RWPE1 (cell line): ENCODE measurements around the gene PCCA.

Source experiments
- CTCF ChIA-PET: fragments of 350-600 bp; sonication (Branson Sonifier 250); formaldehyde crosslinking; extraction: SDS; loops from one replicate; lab custom pipeline; 2021; lab: Yijun Ruan, JAX
- POLR2A ChIA-PET: fragments of 400-600 bp; formaldehyde crosslinking; extraction: SDS; loops from one replicate; lab custom pipeline; 2020; ENCODE audit warnings: antibody characterized with exemption; ENCODE audit not compliant: low non-redundant PET; lab: Yijun Ruan, JAX
- DNase-seq: peaks from one replicate; pipeline ENCODE4 v3.0.0; 2012; ENCODE audit warnings: low spot score
- H3K27ac ChIP-seq: fragments of 450-650 bp; 2 replicates; pipeline ENCODE4 v1.5.1; 2017
- TF ChIP-seq, protein P1 (sequence below): fragments of 450-650 bp; conservative IDR thresholded peaks from 2 replicates; pipeline ENCODE4 v1.5.1; 2017; ENCODE audit warnings: low read depth, mild to moderate bottlenecking

The PCCA gene

DNA sequence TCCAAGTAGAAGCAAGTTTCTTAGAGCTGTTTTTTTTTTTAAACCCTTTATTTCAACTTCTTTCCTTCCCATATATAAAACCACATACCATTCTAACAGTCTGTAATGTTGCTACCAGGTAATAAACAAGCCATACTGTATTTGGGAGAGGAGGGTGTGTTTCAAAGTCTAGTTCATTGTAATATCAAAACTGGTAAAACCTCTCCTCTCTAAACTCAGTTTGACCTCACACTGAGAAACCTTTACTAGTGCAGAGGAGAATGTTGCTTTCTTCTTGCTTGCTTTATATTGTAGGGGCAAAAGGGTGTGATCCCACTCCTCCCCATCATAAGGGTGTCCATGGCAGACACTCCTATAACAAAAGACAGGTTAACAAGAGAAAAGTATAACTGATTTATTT is 344.6 kb downstream of the PCCA start:
- no peak for DNase-seq
- H3K27ac ChIP-seq, result no peak overlapping the region
- TF ChIP-seq, protein P1, sequence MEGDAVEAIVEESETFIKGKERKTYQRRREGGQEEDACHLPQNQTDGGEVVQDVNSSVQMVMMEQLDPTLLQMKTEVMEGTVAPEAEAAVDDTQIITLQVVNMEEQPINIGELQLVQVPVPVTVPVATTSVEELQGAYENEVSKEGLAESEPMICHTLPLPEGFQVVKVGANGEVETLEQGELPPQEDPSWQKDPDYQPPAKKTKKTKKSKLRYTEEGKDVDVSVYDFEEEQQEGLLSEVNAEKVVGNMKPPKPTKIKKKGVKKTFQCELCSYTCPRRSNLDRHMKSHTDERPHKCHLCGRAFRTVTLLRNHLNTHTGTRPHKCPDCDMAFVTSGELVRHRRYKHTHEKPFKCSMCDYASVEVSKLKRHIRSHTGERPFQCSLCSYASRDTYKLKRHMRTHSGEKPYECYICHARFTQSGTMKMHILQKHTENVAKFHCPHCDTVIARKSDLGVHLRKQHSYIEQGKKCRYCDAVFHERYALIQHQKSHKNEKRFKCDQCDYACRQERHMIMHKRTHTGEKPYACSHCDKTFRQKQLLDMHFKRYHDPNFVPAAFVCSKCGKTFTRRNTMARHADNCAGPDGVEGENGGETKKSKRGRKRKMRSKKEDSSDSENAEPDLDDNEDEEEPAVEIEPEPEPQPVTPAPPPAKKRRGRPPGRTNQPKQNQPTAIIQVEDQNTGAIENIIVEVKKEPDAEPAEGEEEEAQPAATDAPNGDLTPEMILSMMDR, result no peak
- ChIA-PET CTCF (interaction anchor here (0.6 kb wide), 2 partner anchors 65 to 1464 kb away, joined by 3 read pairs; no protein-coding TSS in a partner anchor), POLR2A (no interaction called here)

DNA sequence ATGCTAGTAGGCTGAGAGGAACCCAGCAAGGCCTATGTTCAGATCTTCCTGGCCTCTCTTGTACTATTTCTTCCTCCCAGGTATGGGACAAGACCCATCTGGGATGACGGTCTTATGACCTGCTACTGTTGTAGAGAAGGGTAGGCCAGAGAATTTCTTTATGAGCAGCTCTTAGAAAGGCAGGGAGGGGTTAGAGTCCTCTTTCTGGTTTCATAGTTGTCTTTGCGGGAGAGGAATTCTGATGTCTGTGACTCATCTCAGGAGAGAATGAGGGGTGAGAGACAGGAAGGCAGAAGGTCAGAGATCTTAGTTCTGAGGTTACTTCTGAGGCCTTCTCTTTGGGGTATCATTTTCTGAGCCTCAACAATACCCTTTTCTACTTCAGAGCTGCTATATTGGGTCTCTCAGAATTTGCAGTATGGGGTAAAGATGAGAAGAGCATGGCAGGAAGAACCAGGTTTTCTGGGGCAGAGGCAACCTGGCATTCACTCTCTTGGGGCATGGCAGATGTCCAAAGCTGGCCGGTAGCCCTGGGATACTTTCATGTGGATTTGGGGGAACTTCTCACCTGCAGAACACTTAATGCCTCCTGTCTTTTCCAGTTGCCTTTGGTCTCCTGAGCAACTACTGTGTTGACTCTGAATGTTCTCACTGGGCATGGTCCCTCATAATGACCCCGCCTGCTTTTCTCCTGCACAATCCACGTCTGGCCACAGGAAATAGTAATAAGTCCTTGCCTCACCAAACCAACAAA is 345.3 kb downstream of the PCCA start:
- H3K27ac ChIP-seq, result no peak overlapping the region
- DNase-seq, result peak; percentile 16
- ChIA-PET POLR2A (no interaction called here), CTCF (interaction anchor here (0.6 kb wide), 1 partner anchor 64 kb away, joined by 3 read pairs; no protein-coding TSS in a partner anchor)
- TF ChIP-seq, protein P1, result no peak

DNA sequence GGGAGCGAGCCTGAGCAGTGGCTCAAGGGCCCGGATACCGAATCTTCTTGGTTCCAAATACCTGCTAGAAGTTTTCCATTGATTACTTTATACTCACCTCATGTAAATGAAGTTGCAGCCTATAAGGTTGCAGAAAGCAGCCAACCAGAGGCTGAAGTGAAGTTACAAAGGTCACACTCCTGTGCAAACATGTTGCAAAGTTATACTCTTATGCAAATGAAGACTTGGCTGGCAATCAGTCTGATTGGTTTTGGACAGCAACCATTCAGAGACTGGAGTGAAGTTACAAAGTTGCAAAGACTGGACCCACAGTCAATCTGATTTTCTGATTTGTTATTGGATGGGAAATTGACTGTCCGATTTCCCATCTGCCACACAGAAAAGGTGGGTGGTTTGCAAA is 347.2 kb downstream of the PCCA start:
- CTCF ChIA-PET, result no interaction called here
- POLR2A ChIA-PET, result no interaction called here
- no peak overlapping the region for H3K27ac ChIP-seq
- TF ChIP-seq, protein P1, result no peak
- DNase-seq, result no peak

DNA sequence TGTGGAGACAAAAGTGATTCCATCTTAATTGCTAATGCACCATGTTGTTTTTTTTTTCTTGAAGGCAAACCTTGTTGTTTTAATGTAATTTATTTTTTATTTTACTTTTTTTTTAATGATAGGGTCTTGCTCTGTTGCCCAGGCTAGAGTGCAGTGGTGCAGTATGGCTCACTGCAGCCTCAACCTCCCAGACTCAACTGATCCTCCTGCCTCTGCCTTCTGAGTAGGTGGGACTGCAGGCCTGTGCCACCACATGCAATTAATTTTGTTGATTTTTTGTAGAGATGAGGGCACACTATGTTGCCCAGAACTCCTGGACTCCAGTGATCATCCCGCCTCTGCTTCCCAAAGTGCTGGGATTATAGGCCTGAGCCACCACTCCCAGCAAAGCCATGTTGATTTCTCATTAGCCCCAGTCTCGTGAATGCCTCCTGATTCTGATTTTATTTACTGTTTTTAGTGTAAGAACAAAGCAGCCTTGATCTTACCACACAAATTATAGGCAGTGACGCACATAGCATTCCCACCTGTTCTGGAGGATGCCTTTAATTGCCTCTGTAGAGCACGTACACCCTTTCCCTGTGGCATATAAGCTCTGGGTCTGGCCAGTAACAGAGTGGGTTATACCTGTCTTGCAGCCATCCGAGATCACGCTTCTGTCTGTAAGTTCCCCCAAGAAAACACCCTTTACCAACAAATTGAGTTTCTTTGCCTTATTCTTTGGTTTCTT is 349.3 kb downstream of the PCCA start:
- ChIA-PET POLR2A (no interaction called here), CTCF (no interaction called here)
- no peak for DNase-seq
- TF ChIP-seq, protein P1, result no peak
- no peak overlapping the region for H3K27ac ChIP-seq

DNA sequence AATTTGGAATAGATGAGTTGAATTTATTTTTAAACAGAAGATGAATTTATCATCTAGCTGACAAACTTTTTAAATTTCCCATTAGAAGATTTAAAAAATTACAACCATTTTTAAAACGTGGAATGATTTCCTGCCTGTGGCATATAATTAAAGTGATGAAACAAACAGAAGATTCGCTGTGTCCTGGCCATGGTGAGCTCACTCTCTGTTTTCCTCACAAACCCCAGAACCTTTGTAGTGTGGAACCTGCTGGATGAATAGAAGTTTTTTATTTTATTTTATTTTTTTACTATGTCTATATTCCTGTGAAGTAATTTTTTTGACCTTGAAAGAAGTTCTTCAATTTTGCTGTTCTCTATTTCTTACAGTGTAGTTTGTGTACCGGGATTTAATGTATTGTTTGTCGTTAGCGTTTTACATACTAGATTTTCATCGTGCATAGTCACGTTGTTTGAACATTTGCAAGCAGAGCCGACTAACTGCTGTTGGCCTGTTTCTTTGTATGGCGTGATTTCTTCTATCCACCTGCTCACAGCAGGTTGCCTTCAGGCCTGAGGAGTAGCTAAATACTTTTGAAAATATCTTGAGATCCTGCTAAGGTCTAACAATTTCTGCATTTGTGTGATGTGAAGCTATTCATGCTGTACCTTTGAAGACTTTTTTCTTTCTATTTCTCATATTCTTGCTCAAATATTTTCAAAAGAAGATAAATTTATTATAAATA is 350.5 kb downstream of the PCCA start:
- POLR2A ChIA-PET, result no interaction called here
- DNase-seq, result no peak
- TF ChIP-seq, protein P1, result no peak
- CTCF ChIA-PET, result no interaction called here
- no peak overlapping the region for H3K27ac ChIP-seq

DNA sequence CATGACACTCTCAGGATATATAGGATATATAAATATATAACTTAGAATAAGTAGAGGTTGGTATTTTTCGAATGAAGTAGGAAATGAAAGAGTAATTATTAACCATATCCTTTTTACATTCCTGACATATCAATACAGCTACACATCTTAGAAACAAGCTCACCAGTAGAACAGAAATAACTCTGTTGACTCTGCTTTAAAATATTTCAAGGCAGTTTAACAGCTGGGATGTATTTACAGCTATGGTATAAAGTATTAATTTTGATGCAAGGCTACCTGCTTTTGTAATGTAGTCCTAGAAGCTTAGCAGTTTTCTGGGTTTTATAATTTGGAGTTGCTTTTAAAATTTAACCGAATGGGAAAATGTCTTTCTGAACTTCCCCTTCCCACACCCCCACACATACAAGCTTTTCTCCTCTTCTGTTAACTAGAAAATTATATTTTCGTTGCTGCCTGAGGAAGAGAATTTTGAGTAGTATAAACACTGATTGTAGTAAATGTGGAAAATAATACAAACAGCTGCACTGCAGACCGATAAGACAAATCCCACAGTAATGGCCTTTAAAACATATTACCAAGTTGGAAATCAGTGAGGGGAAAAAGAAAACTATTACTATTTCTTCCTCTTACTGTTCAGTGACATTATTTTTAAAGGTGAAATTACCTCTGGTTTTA is 352.0 kb downstream of the PCCA start:
- POLR2A ChIA-PET, result no interaction called here
- TF ChIP-seq, protein P1, result no peak
- DNase-seq, result no peak
- CTCF ChIA-PET, result interaction anchor here (0.6 kb wide), 1 partner anchor 1291 kb away, joined by 4 read pairs; no protein-coding TSS in a partner anchor
- no peak overlapping the region for H3K27ac ChIP-seq
